H9 (cell line): Measurements from ENCODE around the gene CLEC16A. TPM values are rescaled to one million over a fixed set of nuclear protein-coding genes. Genes with fewer than 3 reads are reported as not detected.

ENCODE experiments used
- DNase-seq: peaks from one replicate; pipeline ENCODE4 v3.0.0-alpha.2; 2017
- H2AFZ ChIP-seq: one replicate; pipeline ENCODE4 v1.6.1; 2013; ENCODE audit warnings: mild to moderate bottlenecking, low read length, control low read depth, moderate library complexity
- H2AK5ac ChIP-seq: 2 replicates; pipeline ENCODE4 v1.6.1; 2013; ENCODE audit warnings: low read length, control low read depth, mixed read lengths; ENCODE audit not compliant: insufficient read length
- H2BK120ac ChIP-seq: one replicate; pipeline ENCODE4 v1.6.1; 2013; ENCODE audit warnings: low read depth, mild to moderate bottlenecking, low read length, control low read depth, inconsistent platforms; ENCODE audit not compliant: poor library complexity, severe bottlenecking
- H2BK12ac ChIP-seq: 2 replicates; pipeline ENCODE4 v1.6.1; 2013; ENCODE audit warnings: low read length, control low read depth, mixed read lengths, low read depth; ENCODE audit not compliant: insufficient read length
- H2BK15ac ChIP-seq: 2 replicates; pipeline ENCODE4 v1.6.1; 2013; ENCODE audit warnings: low read depth, low read length, control low read depth
- H2BK20ac ChIP-seq: one replicate; pipeline ENCODE4 v1.6.1; 2013; ENCODE audit warnings: low read depth, mild to moderate bottlenecking, low read length, control low read depth, inconsistent platforms; ENCODE audit not compliant: poor library complexity, severe bottlenecking
- H2BK5ac ChIP-seq: 2 replicates; pipeline ENCODE4 v1.6.1; 2013; ENCODE audit warnings: low read length, control low read depth, mixed read lengths; ENCODE audit not compliant: insufficient read length
- H3K14ac ChIP-seq: 2 replicates; pipeline ENCODE4 v1.6.1; 2013; ENCODE audit warnings: low read length, control low read depth; ENCODE audit not compliant: insufficient read depth
- H3K18ac ChIP-seq: 2 replicates; pipeline ENCODE4 v1.6.1; 2013; ENCODE audit warnings: low read depth, mild to moderate bottlenecking, mixed read lengths, low read length, control low read depth; ENCODE audit not compliant: insufficient read length
- H3K23ac ChIP-seq: 2 replicates; pipeline ENCODE4 v1.6.1; 2013; ENCODE audit warnings: low read length, control low read depth, mixed read lengths, low read depth; ENCODE audit not compliant: insufficient read length
- H3K23me2 ChIP-seq: 2 replicates; pipeline ENCODE4 v1.6.1; 2013; ENCODE audit warnings: low read depth, mild to moderate bottlenecking, mixed read lengths, low read length, control low read depth; ENCODE audit not compliant: insufficient read length, poor library complexity, severe bottlenecking
- H3K27ac ChIP-seq: 2 replicates; pipeline ENCODE4 v1.5.1; 2013; ENCODE audit warnings: low read length, control low read depth, mixed read lengths, low read depth; ENCODE audit not compliant: insufficient read length
- H3K27me3 ChIP-seq: 2 replicates; pipeline ENCODE4 v1.6.1; 2013; ENCODE audit warnings: low read length, control low read depth, inconsistent platforms; ENCODE audit not compliant: insufficient read depth
- H3K4ac ChIP-seq: 2 replicates; pipeline ENCODE4 v1.6.1; 2013; ENCODE audit warnings: low read depth, mild to moderate bottlenecking, control low read depth, inconsistent platforms, low read length, moderate library complexity
- H3K4me1 ChIP-seq: 2 replicates; pipeline ENCODE4 v1.6.1; 2013; ENCODE audit warnings: low read length, control low read depth, inconsistent platforms; ENCODE audit not compliant: insufficient read depth
- H3K4me2 ChIP-seq: 2 replicates; pipeline ENCODE4 v1.6.1; 2013; ENCODE audit warnings: low read length, control low read depth, mixed read lengths; ENCODE audit not compliant: insufficient read length, insufficient read depth
- H3K56ac ChIP-seq: 2 replicates; pipeline ENCODE4 v1.6.1; 2013; ENCODE audit warnings: low read depth, mild to moderate bottlenecking, mixed read lengths, low read length, control low read depth; ENCODE audit not compliant: insufficient read length
- H3K79me1 ChIP-seq: 2 replicates; pipeline ENCODE4 v1.6.1; 2013; ENCODE audit warnings: low read depth, mild to moderate bottlenecking, moderate library complexity, low read length, control low read depth, inconsistent platforms; ENCODE audit not compliant: insufficient read depth, poor library complexity, severe bottlenecking
- H3K79me2 ChIP-seq: 2 replicates; pipeline ENCODE4 v1.6.1; 2013; ENCODE audit warnings: low read length, control low read depth, inconsistent platforms; ENCODE audit not compliant: insufficient read depth
- H3K9ac ChIP-seq: 2 replicates; pipeline ENCODE4 v1.6.1; 2013; ENCODE audit warnings: low read length, control low read depth, mixed read lengths; ENCODE audit not compliant: insufficient read length; ENCODE audit errors: extremely low read depth
- H3K9me3 ChIP-seq: one replicate; pipeline ENCODE4 v1.6.1; 2013; ENCODE audit warnings: low read depth, low read length, inconsistent platforms; ENCODE audit not compliant: control insufficient read depth
- H3T11ph ChIP-seq: one replicate; pipeline ENCODE4 v1.6.1; 2013; ENCODE audit warnings: mild to moderate bottlenecking, low read length, control low read depth, inconsistent platforms
- H4K20me1 ChIP-seq: one replicate; pipeline ENCODE4 v1.6.1; 2013; ENCODE audit not compliant: control insufficient read depth, insufficient read length, insufficient read depth
- H4K5ac ChIP-seq: 2 replicates; pipeline ENCODE4 v1.6.1; 2013; ENCODE audit warnings: low read depth, mild to moderate bottlenecking, mixed read lengths, low read length, control low read depth; ENCODE audit not compliant: insufficient read length
- H4K8ac ChIP-seq: replicated peaks from 2 replicates; pipeline ENCODE4 v1.6.1; 2013; ENCODE audit warnings: low read length, control low read depth, mixed read lengths, low read depth; ENCODE audit not compliant: insufficient read length
- H4K91ac ChIP-seq: 2 replicates; pipeline ENCODE4 v1.6.1; 2013; ENCODE audit warnings: low read depth, mild to moderate bottlenecking, moderate library complexity, mixed read lengths, low read length, control low read depth; ENCODE audit not compliant: insufficient read length
- H3K27ac Mint-ChIP-seq, 3 experiments: 2 replicates in 2 of 3; 3 replicates in 1 of 3; pipeline ENCODE4 v1.8.0; 2020 to 2021; ENCODE audit warnings: mixed read lengths in 3 of 3, mild to moderate bottlenecking in 1 of 3, moderate library complexity in 1 of 3
- H3K27me3 Mint-ChIP-seq: 2 replicates; pipeline ENCODE4 v1.8.0; 2021; ENCODE audit warnings: low read depth, mild to moderate bottlenecking, moderate library complexity, mixed read lengths
- H3K36me3 Mint-ChIP-seq, 3 experiments: 2 replicates in 2 of 3; 3 replicates in 1 of 3; pipeline ENCODE4 v1.8.0; 2020 to 2021; ENCODE audit warnings: low read depth in 3 of 3, mixed read lengths in 3 of 3; ENCODE audit not compliant: insufficient read depth in 1 of 3
- H3K4me1 Mint-ChIP-seq, 2 experiments: 2 replicates each; pipeline ENCODE4 v1.8.0; 2020; ENCODE audit warnings: mixed read lengths in 2 of 2
- H3K4me3 Mint-ChIP-seq, 2 experiments: 2 replicates in 1 of 2; 3 replicates in 1 of 2; pipeline ENCODE4 v1.8.0; 2020 to 2021; ENCODE audit warnings: mild to moderate bottlenecking in 2 of 2, mixed read lengths in 2 of 2, moderate library complexity in 1 of 2
- H3K9me3 Mint-ChIP-seq, 2 experiments: 2 replicates in 1 of 2; 3 replicates in 1 of 2; pipeline ENCODE4 v1.8.0; 2020; ENCODE audit warnings: mild to moderate bottlenecking in 2 of 2, mixed read lengths in 2 of 2, moderate library complexity in 1 of 2
- CTCF ChIP-seq: fragments of 200-600 bp; sonication (generic); conservative IDR thresholded peaks from 3 replicates; pipeline ENCODE4 v1.8.0; 2021; ENCODE audit warnings: antibody characterized with exemption, mild to moderate bottlenecking
- WGBS: extraction: QIAGEN DNeasy Blood & Tissue Kit; methylation state at CpG from one replicate; pipeline ENCODE4 v1.1.7; 2013; ENCODE audit warnings: missing lambda C conversion rate, low lambda C conversion rate, mixed read lengths; ENCODE audit not compliant: insufficient read length; ENCODE audit errors: extremely low coverage; 5-methylcytosine and 5-hydroxymethylcytosine counted together
- total RNA-seq: library from RNA; stranded (reverse); gene quantifications from 2 replicates; pipeline ENCODE4 v1.2.1, GENCODE V29; 2021

Gene CLEC16A
- total RNA-seq, 1 experiment from 2014 or later = 15.2 TPM

- no peak overlapping the region for H2AK5ac ChIP-seq
- H3T11ph ChIP-seq = no peak overlapping the region
- no peaks in the 10 kb centered on the region for H3K79me1 ChIP-seq
- Mint-ChIP-seq H3K36me3 (peaks cover 0 to 11% (median 0%) of the 10 kb centered on the region in 3 experiments; a peak in 2 of 7 replicates), H3K27ac (peak overlapping the region in 2 of 3 experiments; percentile 64 to 65; a peak in 3 of 7 replicates), H3K9me3 (no peaks in the 10 kb centered on the region), H3K27me3 (no peaks in the 10 kb centered on the region), H3K4me1 (peaks cover 9 to 29% of the 10 kb centered on the region in 2 experiments), H3K4me3 (no peak overlapping the region)
- no peak overlapping the region for H2BK120ac ChIP-seq
- no peak overlapping the region for H3K23ac ChIP-seq
- DNase-seq = no peak
- no CpG with 5 or more reads among the region's 14 CpGs for WGBS
- no peak overlapping the region for H2BK15ac ChIP-seq
- no peak overlapping the region for H3K9ac ChIP-seq
- no peak overlapping the region for H3K14ac ChIP-seq
- no peaks in the 10 kb centered on the region for H3K23me2 ChIP-seq
- no peaks in the 10 kb centered on the region for H3K9me3 ChIP-seq
- H3K18ac ChIP-seq = no peak overlapping the region
- H2BK12ac ChIP-seq = no peak overlapping the region
- H3K4me2 ChIP-seq = no peak overlapping the region
- H3K56ac ChIP-seq = no peak overlapping the region
- H3K27me3 ChIP-seq = no peaks in the 10 kb centered on the region
- no peaks in the 10 kb centered on the region for H3K79me2 ChIP-seq
- H2AFZ ChIP-seq = no peak overlapping the region
- H2BK5ac ChIP-seq = no peak overlapping the region
- no peak overlapping the region for H2BK20ac ChIP-seq
- no peak overlapping the region for H4K91ac ChIP-seq
- no peak overlapping the region for H3K27ac ChIP-seq
- no peaks in the 10 kb centered on the region for H3K4me1 ChIP-seq
- H4K20me1 ChIP-seq = no peaks in the 10 kb centered on the region
- H4K8ac ChIP-seq = no peak overlapping the region
- H4K5ac ChIP-seq = no peak overlapping the region
- H3K4ac ChIP-seq = no peak overlapping the region
- TF ChIP-seq CTCF = no peak
Measured at GRCh38 chr16:10978871-10979446, 34.6 kb downstream of the CLEC16A start.
